DMS153 treated with DMSO at 0.1 percent for 48 hours (cell line): ENCODE data around the gene YTHDC1.
A peak's percentile ranks its signal among the peaks of the same experiment; 100 is the strongest.
"Not testable (repeated sequence)": the region's sequence is repeated elsewhere in the genome, so short reads cannot be mapped to it uniquely, and the experiment has no call there.

Source experiments
- DNase-seq: peaks from one replicate; lab custom pipeline; 2025; ENCODE audit not compliant: unreplicated experiment; lab: John Stamatoyannopoulos, UW

The YTHDC1 gene

DNA sequence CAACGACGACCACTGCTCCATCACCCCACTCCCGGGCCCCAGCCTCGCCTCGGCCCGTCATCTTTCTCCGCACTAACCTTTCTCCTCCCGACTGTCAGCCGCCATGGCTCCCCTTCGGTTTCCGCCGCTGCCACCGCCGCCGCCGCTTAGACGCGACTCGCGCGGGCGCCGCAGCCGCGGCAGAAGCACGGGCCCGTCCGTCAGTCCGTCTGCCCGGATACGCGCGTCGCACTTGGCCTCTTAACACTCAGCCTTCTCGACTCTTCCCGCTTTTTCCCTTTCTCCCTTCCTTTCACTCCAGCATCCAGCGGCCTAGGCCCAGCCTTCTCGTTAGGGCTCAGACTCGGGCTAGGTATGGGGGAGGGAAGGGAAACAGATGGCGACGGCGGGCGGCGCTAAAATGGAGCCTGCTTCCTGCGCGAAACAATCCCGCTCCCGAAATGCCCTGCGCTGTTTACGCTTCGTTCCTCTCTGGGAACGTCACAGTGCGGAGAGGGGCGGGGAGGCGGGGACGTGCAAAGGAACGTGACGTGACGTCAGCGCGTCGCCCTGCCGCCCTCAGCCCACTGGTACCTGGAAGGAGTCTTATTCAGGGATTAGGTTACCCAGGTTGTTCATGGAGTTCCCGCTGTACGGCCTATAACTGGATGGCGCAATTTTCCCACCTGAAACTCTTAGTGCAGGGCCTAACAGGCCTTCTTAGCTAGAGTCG, at the start of gene YTHDC1:
TSS of gene YTHDC1 (minus strand) at position 442 of the 712 bp plus-strand sequence. CDS start at position 105, 337 bp downstream.
- peak; percentile 89 for DNase-seq

DNA sequence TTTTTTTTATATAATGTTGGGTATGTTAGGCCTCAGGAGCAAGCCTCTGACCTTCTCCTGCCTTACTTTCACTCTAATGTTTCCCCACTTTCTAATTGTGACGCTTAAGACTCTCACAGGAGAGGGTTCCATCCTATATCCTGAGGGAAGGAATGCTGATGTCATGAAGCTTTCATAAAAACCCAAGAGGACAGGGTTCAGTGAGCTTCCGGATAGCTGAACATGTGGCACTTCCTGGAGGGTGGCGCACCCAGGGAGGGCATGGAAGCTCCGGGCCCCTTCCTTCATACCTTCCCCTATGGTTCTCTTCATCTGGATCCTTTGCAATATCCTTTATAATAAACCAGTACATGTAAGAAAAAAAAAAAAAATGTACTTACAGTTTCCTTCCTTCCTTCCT, 49.4 kb upstream of the YTHDC1 start:
- DNase-seq, result no peak

DNA sequence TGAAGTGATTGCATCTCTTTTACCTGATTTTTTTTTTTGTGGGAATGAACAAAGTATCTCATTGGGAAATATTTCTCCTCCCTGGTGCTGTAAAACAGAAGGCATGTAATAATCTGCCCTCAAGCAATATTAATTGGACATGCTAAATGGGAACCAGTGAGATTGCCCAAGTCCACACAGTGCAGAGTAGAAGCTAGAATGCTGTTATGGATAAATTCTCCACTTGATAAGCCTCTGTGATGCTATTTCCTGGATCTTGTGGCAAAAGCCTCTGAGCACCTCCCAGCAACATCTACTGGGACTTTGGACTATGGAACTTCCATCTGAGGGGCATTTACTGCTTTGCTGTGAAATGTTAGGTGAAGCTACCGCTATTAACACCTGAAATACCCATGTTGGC, 46.9 kb upstream of the YTHDC1 start:
- DNase-seq, result no peak

DNA sequence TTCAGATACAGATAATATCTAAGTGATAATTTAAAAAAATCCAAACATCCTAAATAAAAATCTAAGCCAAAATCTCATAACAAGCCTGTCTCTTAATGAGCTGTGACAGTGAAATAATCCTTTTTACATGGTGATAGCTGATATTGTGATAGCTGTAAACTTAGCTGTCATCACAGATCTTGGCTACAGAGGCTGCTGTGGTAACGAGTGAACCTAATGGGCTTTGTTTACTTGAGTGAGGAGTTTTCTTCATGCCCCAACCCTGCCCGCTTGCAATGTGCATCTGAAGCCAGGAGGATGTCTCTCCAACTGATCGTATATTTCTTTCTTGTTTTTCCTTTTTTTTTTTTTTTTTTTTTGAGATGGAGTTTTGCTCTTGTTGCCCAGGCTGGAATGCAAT, 41.5 kb upstream of the YTHDC1 start:
- DNase-seq, result no peak

DNA sequence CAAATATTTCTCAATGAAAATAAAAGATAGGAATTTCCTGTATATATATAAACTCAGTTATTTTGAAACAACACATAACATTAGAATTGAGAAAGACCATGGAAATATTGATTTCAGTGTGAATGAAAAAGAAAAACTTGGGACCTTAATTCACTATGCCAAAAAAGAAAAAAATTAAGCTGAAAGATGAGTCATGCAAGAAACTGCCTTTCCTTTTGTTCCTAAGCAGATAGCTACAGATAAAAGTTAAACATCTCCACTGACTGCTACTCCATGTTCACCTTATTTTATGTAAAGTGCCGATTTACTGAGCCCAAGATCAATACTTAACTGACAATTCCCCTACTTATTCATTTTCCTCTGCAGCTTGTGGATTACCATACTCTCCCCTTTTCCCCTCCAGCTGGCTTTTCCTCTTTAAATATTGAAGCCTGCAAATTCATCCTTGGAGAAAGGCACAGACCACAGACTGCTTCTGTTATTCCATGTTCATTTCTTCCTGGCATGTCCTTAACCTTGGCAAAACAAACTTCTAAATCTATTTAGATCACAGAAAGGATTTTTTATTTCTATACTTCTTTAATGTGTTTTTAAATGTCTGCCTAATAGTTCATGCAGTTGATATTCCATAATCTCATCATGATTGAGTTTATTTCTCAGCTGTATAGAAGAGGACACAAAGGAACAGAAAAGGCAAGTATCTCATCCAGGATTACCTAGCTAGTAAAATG, 40.5 kb upstream of the YTHDC1 start:
- no peak for DNase-seq

DNA sequence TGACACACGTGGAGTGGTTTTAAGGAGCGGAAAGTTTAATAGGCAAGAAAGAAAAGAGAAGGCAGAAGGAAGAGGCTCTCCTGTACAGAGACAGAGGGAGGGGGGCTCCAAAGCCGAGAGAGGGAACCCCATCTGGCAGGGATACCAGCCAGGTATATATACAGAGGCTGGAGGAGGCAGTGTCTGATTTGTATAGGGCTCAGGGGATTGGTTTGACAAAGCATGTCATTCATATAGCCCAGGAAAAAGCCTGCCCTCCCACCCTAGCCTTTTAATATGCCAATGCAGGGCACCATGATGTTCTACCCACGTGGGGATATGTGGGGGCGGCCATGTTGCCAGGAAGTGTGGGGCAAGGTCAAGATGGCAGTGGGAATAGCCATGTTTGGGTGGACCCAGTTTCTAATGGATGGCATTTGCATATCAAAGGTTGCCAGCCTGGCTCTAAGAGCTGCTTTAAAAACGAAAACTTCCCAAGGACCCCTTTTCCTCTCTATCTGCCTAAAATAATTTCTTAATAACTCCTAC, 39.6 kb upstream of the YTHDC1 start:
- DNase-seq, result not testable (repeated sequence)

DNA sequence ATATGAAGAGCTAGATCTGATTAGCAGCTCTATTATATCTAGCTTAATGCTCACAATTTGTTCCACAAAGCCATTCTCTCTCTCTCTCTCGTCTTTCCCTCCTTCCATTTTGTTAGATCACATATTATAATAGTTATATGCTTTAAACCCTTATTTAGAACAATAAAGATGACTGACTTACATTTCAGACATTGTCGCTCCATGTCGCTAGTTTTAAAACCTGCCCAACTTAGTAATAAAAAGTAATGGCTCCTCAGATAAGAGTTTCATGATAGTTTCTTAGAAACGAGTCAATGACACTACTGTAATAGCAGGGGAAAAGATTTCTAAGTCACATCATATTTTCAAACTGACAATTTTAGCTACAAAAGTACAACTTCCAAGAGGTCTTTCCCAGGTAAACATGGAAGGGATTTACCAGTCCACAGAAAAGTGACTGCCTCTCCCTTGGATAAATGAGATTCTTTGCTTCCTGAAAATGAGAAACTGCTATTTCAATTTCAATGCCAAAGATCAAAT, 38.5 kb upstream of the YTHDC1 start:
- DNase-seq, result no peak

DNA sequence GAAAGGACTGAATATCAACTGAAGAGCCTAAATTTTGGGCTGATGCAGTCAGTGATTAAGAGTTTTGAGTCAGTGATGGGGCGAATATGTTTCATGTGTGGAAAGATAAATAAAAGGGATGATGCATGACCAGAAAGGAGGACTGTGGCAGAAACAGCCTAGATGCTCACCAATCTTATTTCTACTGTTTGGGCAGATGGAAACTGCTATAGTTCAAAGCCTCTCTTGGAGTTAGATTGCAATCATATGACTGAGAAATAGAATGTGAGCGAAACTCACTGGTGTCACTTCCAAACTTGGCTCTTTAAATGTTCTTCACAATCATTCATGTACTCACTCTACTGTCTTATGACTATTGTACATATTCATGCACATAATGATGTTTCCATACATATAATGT, 35.4 kb upstream of the YTHDC1 start:
- DNase-seq, result no peak

DNA sequence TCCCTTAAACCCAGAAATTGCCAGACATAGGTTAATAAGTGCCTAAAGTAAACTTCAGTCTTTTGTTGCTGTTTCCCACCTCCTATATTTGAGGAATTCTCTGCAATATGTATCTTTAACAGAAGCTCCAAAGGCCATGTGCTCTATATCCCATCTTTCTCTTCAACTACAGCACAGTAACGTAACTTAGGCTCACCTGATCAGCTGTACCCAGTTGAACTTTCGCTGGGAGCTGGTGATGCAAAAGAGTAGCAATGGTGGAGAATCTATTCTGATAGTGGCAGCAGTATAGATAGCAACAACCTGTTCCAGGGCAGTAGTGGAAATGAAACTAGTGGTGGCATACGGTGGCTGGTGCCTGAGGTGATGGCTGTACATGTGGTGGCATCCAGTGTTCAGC, 33.2 kb upstream of the YTHDC1 start:
- no peak for DNase-seq

DNA sequence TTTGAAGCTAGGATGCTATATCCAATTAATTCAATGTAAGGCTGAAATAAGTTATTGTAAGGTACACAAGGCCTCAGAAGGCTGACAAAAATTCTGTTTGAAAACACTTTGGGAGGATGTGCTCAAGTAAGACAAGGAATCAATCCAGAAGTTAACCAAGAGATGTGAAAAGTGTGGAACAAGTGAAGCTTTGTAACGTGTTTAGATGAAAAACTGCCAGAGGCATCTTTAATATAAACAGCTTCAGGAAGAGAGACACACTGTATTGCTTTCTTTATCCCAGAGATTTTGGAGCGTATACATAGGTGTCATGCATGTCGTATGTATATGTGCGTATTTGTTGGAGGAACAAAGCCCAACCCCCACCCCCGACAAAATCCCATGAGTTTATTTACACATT, 28.3 kb upstream of the YTHDC1 start:
- no peak for DNase-seq

DNA sequence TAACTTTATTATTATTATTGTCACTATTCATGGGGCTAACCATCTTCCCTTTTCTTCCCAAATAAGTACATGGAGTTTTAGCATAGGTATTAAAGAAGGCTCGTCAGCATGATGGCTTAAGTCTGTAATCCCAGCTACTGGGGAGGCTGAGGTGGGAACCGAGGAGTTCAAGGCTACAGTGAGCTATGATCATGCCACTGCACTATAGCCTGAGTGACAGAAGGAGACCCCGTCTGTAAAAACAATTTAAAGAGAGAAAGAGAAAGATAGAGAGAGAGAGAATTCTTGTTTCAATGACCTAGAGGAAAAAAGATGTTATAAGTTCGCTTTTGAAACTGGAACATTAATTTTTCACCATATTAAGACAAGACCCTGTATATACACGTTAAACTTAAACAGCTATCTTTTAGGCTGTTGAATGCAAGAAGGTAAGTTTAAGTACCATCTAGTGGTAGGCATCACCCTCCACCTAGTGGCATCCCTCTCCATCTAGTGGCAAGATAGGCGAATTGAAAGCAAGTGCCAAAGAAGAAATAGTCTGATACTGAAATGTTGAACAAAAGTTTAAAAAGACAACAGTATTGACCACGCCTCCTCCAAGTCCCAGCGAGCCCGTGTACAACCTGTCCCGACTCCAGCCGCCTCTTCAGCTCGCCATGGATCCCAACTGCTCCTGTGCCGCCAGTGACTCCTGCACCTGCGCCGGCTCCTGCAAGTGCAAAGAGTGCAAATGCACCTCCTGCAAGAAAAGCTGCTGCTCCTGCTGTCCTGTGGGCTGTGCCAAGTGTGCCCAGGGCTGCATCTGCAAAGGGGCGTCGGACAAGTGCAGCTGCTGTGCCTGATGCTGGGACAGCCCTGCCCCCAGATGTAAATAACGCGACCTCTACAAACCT, 26.0 kb upstream of the YTHDC1 start:
- DNase-seq, result peak; percentile 21

DNA sequence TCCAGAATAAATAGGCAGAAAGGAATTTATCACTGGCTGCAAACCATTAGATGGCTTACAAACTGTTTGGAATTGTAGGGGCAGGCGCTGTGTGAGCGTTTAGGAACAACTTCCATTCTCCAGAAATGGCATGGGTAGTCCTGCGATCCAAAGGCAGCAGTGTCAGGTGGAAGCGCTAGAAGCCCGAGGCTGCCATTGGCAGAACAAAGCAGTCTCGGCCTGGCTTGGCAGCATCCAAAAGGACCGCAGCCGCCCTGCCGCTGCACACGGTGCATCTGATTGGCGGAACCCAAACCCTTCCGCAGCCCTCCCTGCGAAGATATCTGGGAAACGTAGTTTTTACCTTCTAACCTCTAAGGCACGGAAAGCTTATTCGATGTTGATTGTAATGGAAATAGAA, 23.6 kb upstream of the YTHDC1 start:
- peak; percentile 50 for DNase-seq

DNA sequence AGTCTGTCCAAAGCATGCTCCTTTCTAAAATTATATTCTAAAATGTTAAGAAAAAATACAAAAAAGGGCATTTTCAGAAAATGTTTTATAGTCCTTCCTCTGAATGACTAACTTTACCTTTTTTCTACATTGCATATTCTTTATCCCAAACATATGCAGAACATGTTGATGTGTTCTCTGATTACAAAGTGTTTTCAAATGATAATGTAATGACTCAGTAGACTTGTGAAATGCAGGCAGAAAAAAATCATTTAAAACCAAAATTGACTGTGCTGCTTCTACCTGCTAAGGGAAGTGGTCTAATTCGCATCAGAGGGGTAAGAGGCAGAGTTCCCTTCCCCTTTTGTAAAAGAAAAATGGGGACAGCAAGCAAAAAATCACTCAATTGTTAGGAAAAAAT, 22.7 kb upstream of the YTHDC1 start:
- DNase-seq, result no peak

DNA sequence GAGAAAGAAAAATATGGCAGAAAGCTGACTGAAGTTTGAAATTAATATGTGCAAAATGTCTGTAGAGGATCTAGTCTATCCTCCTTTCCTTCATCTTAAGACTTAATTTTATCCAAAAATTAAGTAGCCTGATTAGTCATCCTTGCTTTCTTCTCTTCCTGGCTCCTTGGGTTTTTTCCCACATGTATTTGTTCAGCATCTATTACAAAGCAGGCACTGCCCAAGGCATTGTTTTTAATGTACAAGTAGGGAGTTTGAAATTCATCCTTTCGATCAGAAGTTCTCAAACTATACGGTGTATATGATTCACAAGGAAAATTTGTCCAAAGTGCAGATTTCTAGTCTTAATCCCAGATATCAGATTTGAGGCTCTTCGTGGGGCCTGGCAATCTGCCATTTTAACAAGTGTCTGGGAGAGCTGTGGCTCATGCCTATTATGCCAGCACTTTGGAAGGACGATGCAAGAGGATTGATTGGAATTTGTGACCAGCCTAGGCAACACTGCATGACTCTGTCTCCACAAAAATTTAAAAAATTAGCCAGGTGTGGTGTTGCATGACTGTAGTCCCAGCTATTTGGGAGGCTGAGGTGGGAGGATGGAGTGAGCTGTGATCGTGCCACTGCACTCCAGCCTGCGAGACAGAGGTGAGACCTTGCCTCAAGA, 19.4 kb upstream of the YTHDC1 start:
- DNase-seq, result no peak

DNA sequence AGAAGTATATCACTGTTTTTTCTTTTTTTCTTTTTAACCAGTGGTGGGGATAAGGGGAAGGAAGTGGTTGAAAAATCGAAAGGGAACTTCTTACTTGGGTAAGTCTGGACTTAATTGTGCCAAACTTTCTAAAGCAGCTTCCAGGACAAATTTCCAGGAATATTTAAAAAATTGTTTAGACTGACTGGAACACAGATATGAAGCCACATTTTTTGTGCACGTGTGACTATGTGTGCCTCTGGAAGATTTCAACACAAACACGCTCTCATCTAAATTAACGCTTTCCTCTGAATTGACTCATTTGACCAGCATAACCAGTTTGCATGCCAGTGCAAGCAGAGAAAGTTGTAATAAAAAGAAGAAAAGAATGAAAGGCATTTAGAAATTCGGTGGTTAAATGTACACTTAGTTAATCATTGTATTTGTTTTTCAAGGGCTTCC, 18.8 kb upstream of the YTHDC1 start:
- DNase-seq, result no peak

DNA sequence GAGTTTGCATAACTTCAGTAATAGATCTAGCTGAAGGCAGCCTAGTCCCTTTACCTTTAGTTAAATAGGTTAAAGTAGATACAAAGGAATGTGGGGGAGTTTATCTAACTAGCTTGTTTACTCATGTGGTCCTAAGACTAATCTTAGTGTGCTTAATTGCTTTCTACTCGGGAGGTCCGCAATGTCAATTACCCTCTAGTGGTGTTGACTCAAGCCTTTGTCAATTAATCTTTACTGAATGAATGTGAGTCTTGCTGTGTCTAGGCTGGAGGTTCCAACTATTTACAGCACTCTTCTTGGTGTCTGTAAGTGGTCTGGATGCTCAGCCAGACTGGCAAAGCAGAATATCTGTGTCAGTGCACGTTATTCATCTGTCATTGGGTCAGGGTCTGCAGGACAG, 17.9 kb upstream of the YTHDC1 start:
- DNase-seq, result no peak

DNA sequence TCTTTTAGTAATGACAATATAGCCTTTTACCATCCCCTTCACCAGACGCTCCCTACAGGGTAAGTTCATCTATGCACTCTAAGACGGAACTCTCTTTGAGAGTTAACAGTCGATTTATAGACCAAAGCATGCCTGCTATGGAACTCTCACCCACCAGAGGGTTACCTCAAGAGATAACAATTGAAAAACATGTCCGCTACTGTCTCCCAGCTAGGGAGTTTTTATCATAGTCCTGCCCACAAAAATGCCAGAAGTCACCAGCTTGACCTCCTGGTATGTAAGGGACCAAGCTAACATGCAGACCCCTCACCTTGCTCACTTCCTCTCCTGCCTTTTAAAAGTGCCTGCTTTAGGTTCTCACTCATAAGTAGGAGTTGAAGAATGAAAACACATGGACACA, 16.7 kb upstream of the YTHDC1 start:
- no peak for DNase-seq

DNA sequence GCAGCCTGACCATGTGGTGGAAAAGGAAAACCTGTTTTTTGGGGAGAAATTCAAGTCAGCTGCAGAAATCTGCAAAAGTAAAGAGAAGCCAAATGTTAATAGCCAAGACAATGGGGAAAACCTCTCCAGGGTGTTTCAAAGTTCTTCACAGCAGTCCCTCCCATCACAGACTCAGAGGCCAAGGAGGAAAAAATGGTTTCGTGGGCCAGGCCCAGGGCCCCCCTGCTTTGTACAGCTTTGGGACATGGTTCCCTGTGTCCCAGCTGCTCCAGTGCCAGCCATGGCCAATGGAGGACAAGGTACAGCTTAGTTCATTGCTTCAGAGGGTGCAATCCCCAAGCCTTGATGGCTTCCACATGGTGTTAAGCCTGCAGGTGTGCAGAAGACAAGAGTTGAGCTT, 15.2 kb upstream of the YTHDC1 start:
- DNase-seq, result no peak

DNA sequence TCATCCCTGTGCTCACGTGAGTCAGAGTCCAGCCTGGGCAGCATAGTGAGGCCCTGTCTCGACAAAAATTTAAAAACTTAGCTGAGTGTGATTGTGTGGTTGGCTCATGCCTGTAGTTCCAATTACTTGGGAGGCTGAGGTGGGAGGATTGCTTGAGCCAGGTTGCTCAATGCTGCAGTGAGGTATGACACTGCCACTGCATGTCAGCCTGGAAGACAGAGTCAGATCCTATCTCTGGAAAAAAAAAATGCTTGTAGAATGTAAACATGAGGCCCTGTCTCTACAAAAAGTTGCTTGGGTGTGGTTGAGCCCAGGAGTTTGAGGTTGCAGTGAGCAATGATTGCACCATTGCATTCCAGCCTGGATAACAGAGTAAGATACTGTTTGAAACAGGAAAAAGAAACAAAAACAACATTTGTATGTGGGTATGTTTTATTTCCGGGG, 11.3 kb upstream of the YTHDC1 start:
- no peak for DNase-seq

DNA sequence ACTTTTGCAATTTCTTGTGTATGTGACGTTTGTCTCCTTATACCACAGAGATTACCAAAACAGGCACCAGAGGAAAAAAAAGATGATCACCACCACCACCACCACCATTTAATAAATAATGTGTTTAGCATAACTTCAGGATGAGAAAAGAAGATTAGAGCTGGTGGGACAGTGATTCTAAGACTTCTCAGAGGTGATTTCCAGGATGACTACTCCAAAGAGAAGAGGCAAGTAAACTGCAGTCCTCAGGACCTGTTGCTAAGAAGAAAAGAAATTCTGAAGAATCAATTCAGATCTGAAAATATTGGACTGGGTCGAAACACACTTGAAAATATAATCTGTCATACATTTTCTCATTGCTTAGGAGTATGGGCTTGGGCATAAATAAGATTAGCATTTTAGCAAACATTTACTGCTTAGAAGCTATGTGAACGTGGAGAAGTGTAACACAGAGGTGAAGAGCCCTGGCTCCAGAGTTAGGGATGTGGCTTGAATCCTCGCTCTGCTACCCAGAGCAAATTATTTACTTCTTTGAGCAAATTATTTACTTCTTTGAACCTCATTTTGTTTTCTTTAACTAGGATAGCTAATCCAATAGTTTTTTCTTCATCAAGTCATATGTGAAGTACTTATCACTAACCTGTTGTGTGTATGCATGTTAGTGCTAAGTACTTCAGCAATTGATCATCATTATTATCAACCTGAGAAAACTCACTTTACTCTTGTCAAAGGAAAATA, 10.5 kb upstream of the YTHDC1 start:
- DNase-seq, result no peak
